Amygdala (tissue), 56 donors: ENCODE data around the gene QSOX1.
A peak's percentile ranks its signal among the peaks of the same experiment; 100 is the strongest.

Experiments used
- DNase-seq, 56 donors: peaks; one replicate each; lab custom pipeline; 2025; lab: John Stamatoyannopoulos, UW

QSOX1 gene

GRCh38 chr1:180204231-180204630 lies 49.6 kb downstream of the QSOX1 start:
- DNase-seq, result no peak

- no peak for DNase-seq
These were observed 51.9 kb downstream of the QSOX1 start for GRCh38 chr1:180206581-180206980.

DNA sequence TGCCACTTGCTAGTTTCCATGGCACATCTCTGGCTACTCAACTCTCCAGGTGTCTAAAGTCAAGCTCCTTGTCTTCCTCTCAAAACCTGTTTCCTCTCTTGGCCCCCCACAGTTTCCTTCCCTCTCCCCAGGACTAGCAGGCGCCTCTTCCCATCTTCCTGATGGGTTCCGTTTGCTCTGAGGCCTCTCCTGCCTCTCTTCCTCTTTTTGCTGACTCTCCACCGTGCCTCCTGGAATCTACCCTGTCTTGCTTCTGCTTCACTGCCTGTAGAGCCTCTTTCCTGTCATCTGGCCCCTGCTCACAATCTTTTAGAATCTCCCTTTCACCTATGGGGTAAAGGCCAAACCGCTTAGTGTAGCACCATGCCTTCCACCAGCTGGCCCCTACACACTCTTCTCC lies 53.6 kb downstream of the QSOX1 start:
- no peak for DNase-seq

- no peak for DNase-seq
These were observed 55.4 kb downstream of the QSOX1 start for GRCh38 chr1:180210008-180210620.

GRCh38 chr1:180211156-180211859 lies 56.6 kb downstream of the QSOX1 start:
- DNase-seq, result no peak

- no peak for DNase-seq
These were observed 57.2 kb downstream of the QSOX1 start for GRCh38 chr1:180211860-180212229.

- DNase-seq, result peak in 18 of 56 donors; percentile 4 to 51 (median 24)
These were observed 58.9 kb downstream of the QSOX1 start for GRCh38 chr1:180213401-180214170.

- no peak for DNase-seq
These were observed 61.4 kb downstream of the QSOX1 start for GRCh38 chr1:180215856-180216625.

DNA sequence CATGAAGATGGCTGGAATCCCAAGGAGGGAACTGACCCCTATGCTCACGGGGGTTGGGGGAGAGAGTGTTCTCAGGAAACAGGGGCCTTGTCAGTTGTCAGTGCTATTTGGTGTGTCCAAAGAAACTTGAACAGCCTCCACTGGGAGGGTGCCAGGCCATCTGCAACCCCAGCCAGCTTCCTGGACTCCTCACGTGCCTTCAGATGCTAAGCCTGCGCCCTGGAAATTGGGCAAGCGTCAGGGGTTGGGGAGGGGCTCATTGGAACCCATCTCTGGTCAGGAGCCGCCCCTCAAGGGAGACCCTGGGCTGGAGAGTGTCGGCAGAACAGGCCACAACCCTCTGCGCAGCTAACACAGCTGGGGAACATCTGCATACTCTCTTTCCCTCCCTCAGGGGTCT lies 62.3 kb downstream of the QSOX1 start:
- DNase-seq, result no peak

GRCh38 chr1:180218806-180219765 lies 64.4 kb downstream of the QSOX1 start:
- DNase-seq, result no peak

DNA sequence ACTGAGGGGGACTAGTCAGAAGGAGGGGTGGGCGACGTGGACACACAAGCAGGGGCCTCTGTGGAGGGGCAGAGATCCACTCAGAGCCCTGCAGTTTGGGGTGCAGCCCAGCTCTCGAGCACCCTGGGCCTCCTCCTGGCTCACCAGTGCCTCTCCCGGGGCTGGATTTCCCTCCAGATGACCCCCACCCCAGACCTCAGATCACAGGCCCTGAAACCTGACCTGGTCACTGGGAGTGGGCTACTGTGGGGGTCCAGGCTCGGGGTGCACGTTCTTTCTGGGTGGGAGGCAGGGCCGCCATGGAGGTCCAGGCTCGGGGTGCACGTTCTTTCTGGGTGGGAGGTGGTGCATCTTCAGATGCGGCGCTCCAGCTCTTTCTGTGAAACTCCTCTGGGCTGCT lies 65.1 kb downstream of the QSOX1 start:
- no peak for DNase-seq

GRCh38 chr1:180221462-180221861 lies 66.8 kb downstream of the QSOX1 start:
- DNase-seq, result no peak

DNA sequence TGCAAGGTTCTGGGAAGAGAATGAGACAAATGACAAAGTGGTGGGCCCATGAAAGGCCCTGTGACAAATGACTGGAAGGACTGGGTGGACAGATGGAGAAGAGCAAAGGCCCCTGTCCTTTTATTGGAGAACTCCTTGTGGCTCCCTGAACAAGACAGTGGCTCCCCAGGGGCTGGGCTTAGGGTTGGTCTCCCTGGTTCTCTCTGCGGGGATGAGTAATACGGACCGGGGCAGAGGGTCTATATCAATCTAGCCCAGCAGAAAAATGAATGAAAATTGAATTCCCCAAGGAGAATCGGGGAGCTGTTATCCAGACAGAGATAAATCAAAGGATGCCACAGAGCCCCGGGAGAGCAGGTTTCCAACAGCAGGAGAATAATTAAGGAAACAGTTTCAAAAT lies 70.2 kb downstream of the QSOX1 start:
- DNase-seq, result no peak

DNA sequence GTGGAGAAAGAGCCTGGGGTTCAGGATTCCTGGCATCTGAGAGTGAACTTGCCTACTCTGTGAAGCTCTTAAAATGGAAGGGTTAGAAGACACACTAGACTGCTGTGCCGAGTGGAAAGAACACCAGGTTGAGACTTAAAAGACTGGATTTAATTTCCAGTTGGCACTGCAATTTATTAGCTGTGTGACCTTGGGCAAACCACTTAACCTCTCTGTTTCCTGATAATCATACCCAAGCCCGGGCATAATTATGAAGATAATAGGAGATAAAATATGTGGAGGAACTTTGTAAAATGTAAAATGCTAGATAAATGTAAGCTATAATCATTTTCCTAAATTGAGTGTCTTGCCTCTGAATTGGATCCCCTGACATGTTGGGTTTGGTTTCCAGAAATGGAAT lies 70.7 kb downstream of the QSOX1 start:
- no peak for DNase-seq

DNA sequence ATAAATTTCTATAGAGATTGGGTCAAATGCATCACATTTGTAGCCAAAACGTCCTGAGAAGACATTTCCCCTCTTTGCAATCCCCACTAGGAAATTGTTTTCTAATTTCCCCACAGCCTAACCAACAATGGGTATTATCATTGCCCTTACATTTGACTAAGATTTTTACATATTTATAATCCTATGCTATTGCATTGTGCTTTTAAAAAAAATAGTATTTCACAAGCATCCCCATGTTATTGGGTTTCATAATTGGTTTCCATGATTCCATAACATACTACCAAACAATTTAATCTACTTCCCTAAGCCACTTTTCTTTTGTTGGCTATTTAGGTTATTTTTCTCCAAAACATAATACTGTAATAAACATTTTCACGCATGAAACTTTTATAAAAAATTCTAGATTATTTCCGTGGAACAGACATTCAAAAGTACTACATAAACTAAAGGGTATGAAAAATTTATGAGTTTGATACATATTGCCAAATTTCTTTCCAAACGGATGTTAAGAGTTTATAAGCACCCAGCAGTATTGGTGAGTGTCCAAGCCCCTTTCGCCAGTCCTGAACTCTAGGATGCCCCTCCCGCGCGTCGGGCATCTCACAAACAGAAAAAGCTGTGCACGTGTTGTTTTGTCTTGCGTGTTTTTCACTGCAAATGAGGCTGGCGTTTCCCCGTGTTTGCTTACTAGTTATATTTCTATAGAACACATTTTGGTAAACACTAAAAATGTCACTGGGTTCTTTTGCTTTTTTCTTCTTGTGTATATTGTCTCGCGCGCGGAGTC lies 73.4 kb downstream of the QSOX1 start:
- no peak for DNase-seq

- DNase-seq, result no peak
These were observed 74.2 kb downstream of the QSOX1 start for GRCh38 chr1:180228648-180229482.

DNA sequence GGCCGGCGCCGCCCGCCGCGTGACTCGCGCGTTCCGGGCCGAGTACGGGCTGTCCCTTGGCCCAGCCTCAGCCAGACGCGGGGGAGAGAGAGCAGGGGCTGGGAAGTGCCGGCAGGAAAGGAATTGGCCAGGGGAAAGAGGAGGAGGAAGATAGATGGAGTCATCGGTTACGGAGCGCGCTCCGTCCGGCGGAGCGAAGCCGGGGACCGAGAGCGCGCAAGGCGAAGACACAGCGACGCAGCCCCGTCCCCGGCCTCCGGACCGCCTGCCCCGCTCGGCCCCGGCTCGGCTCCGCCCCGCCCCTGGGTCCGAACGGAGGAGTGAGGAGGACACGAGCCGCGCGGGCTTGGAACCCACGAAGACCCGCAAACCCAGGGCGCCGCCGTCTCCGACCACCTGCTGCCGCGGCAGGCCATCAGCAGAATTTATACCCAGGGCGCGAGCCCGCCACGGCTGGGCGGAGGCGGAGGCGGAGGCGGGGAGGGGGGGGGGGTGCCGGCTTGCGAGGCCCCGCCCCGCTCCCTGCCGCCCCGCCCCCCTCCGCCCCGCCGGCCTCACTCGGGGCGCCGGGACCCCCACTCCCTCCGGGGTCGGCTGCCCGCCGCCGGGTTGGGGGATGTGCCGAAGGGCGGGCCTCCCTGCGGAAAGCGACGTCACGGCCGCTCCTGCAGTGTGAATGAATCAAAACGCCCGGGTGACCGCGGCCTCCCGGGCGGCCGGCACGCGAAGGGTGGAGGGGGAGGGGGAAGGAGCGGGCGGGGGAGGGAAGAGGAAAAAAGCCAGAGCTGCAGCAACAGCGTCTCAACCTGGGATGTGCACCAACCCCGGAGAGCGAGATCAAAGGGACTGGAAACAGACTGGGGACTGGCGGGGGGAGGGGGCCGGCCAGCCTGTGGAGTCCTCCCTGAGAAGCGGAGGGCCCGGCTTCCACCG lies 75.1 kb downstream of the QSOX1 start, which contains the start of gene LHX4:
Gene LHX4 (plus strand): TSS at position 782 of the 933 bp plus-strand sequence. CDS start 266 bp downstream, outside the sequence.
- DNase-seq, result peak in 1 of 56 donors; percentile 47
